ENCODE results near the gene ADIRF.
"Not testable (repeated sequence)": the region's sequence is repeated elsewhere in the genome, so short reads cannot be mapped to it uniquely, and the experiment has no call there.

The ADIRF gene

DNA sequence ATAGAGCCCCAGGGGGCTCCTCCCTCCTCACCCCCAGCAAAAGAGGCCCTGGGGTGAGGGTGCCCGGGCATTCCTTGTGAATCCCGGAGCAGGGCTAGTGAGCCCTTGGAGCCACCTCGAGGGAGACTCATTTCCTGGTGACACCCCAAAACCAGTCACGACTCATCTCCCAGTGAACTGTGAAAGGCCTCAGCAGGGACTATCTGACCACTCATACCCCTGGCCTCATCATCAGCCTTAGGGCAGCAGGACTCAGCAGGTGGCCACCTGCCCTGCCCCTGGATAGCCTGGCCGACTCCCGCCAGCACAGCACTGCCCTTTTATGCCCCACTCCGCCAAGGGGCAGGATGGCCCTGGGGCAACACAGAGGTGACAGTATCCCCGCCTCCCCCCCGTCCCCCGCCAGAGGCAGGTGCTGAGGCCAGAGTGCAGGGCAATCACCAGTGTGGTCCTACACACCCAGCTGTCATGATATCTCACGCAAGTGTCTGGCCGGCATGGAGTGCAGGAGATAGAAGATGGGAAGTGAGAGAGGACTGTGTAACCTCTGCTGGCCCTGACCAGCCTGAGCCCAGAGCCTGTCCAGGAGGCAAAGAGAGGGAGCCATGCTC, 6.7 kb upstream of the ADIRF start:
- no peak for DNase-seq

DNA sequence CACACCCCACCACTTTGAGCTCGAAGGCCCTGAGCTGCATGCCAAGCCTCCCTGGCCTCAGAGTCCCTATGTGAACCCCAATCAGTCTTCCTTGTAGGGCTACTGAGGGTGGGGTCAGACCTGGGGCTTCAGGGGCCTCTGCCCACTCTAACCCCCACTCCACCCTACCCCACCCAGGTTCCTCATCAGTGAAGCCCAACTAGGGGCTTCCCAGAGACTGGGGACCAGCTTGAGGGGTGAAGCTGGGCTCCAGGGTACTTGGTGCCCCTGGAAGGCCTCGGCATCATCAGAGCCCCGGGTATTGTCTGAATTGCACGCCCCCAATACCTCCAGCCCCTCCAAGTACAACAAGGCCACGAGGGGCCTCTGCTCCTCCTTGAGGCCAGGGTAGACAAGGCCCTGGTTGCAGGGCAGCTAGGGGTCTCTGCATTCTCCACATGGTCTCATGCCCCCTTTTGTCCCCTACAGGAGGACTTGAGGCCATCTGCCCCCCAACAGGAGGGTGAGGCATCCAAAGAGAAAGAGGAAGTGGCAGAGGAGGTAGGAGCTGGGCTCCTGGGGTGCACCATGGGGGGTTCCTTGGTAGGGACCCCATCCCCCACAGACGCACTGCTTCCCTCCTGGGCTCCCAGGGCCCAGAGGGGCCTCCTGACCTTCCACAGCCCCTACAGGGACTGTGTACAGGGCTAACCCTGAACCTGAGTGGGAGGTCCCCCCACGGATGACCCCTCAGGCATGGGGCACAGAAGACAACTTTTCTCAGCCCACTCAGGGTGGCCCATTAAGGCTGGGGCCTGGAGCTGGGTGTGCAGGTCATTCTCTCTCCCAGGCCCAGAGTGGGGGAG, 5.9 kb upstream of the ADIRF start:
- no peak for DNase-seq

DNA sequence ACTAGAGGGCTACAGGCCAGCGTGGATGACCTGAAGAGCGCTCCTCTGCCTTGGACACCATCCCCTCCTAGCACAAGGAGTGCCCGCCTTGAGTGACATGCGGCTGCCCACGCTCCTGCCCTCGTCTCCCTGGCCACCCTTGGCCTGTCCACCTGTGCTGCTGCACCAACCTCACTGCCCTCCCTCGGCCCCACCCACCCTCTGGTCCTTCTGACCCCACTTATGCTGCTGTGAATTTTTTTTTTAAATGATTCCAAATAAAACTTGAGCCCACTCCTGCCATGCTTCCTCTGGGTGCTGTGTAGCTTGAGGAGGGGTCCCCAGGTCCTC, 5.3 kb upstream of the ADIRF start:
- no peak for DNase-seq

DNA sequence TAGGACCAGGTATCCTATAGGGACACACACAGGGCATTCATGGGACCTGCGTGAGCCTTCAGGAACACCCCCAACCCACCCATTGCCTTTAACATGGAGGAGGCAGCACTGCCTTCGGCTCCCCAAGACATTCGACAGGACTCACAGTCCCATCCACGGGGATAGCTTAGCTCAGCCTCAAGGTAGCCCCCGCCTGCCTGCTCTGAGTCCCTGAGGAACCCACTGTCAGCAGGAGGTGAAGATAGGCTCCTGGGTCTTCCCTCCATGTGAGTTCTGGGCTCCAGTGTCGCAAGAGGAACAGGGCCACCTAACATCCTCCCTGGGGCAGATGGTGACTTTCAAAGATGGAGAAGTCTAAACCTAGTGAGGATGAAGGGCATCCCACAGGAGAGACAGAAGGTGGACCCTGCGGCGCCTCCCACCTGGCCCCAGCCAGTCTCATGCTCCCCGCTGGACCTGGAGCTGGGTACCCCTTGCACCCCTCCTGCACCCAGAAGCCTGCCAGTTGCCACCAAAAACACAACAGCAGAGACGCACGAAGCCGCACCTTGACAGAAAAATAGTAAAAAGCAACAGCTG, 4.9 kb upstream of the ADIRF start:
- DNase-seq: no peak

DNA sequence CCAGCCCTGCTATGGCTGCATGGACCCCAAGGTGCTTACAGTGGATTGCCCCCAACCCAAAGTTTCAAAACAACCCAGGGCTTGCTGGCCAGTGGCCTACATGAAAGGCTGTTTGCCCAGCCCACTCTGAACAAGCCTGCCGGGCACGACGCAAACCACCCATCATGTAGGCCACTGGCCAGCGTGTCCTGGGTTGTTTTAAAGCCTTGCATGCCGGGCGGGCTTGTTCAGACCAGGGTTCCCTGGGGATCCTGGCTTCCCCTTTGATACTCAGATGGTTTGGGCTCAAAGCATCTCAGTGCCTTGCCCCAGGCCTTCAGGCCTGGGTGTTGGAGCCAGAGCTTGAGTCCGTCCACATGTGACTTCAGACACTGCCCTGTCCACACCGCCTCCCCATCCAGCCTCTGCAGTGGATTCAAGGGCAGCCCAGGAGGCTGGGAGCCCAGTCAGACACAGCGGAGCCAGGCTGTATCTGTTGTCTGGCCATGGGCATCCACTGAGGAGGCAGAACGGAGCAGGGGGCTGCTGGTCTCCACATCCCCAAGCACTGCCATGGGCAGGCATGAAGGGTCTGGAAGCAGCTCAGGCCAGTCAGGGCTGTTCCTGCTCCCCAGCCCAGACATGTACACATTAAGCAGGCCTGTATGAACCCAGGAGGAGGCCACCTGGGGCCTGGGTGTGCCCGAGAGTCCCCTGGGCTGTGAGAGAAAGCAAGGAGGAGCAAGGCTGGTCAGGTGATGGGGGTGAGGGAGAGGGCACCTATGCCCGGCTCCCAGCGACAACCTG, 4.0 kb upstream of the ADIRF start:
- no peak for DNase-seq

DNA sequence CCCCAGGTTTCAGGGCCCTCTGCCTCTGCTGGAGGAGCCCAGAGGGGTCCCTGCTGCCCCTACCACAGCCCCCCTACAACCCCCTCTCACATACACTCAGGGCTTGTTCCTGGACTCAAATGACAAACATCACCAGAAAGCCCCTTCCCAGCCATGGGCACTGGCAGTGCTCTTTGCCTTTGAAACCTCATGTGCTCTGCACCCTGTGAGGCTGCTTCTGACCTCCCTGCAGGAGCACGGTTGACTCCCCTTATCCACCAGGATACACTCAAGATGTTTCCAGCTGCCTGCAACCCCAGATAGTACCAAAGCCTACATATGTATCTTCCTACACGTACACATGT, 3.5 kb upstream of the ADIRF start:
- no peak for DNase-seq

DNA sequence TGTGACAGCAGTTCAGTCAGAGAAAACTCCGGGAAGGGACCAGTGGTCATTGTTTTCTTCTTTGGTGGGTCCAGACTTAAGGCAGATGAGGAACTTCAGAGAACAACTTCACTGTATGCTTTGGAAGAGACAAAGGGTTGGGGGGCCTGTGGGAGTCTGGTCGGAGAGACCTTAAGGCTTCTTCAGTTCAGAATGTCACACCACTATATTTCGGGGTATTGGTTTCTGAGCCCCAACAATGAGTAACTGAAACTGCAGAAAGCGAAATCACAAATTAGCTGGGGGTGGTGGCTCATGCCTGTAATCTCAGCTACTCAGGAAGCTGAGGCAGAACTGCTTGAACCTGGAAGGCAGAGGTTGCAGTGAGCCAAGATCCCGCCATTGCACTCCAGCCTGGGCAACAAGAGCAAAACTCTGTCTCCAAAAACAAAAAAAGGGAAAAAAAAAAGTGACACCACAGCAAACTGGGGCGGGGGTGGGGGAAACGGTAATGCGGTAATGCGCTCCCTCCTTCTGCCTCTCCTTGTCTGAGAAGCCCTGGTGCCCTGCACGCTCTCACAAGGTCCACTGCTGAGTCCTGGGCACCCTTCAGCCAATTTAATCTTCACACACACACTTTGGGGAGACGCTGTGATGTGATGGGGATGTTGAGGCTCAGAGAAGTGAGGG, 2.2 kb upstream of the ADIRF start:
- DNase-seq: no peak

DNA sequence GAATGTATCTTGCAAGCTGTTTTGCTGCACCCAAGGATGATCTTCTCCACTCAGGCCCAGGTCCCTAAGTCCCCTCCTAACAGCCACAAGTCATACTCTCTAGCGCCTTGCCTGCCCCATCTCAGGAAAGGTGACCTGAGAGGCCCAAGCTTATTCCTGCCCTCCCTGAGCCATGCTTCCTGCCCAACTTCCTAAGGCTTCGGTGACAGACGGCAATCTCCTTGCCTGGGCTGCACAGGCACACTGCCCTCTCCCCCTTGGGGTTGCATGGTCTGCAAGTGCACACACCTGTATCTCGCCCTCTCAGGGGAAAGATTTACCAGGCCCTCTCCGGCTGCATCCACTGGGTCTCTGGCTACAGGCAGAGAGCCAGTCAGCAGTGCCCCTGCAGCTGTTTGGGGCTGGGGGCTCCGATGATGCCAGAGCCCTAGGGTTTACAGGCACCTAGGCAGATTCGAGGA, 771 bp upstream of the ADIRF start:
- DNase-seq: no peak

DNA sequence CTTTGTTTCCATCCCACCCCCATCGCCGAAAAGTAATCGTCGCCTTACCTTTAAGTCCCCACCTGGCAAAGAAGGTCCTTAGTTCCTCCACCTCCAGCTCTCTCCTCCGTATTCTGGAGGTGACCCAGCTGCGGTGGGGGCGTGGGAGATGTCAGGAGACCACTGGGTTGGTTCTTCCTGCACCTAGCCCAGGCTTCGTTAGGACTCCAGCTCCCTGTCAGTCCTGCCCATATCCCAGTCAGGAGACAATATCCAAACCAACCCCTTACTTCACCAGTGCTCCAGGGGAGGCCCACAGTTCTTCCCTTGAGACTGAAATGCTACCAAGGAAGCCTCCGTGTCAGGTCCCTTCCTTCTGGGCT, 693 bp downstream of the ADIRF start:
- no peak for DNase-seq

DNA sequence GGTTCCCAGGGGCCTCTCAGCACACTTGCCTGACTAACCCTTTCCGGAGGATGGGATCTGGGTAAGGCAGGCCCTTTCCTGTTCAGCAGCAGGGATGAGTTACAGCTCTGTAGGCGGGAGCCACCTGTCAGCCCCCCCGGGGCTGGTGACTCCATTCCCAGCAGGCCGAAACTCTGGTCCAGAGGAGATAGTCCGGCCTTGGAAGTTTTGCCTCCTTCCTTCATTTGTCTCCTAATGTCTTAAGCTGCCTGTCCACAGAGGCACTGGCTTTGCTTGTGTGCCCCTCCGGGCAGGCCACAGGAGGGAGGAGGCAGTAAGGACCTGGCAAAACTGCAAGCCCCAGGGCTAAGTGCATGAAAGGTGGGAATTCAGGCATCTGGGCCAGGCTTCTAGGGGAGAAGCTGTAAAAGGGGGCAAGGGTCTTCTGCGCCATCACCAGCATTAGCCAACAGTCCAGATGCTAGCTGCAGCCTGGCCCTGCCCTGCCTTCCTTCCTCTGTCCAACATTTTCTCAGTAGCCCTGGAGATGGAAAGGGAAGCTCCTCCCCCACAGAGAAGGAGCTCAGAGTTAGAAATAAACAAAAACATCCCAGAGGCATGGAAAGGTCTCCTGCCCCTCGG, 1.2 kb downstream of the ADIRF start:
- no peak for DNase-seq

DNA sequence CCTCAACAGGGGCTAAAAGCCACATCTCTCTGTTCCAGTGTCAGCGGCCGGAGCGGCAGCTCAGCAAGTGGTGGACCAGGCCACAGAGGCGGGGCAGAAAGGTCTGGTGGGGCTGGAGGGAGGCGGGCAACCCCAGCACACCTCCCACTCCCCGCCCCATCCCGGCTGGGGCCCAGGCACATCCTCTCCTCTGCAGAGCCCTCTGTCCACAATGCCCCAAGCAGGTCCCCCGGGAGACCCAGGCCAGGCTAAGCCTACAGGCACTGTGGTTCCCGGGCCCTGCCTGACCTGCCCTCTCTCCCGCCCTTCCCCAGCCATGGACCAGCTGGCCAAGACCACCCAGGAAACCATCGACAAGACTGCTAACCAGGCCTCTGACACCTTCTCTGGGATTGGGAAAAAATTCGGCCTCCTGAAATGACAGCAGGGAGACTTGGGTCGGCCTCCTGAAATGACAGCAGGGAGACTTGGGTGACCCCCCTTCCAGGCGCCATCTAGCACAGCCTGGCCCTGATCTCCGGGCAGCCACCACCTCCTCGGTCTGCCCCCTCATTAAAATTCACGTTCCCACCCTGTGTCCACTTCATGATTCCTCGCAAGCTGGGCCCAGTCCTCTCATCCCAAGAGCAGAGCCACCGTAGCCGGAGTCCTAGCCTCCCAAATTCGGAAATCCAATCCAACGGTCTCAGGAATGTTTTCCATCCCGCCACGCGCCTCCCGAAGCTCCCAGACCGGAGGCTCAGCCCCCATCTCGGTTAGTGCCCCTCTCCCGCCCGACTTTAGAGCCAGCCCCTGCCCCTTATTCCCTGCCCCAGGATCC, 2.1 kb downstream of the ADIRF start:
- peak; percentile 38 to 56 for DNase-seq

DNA sequence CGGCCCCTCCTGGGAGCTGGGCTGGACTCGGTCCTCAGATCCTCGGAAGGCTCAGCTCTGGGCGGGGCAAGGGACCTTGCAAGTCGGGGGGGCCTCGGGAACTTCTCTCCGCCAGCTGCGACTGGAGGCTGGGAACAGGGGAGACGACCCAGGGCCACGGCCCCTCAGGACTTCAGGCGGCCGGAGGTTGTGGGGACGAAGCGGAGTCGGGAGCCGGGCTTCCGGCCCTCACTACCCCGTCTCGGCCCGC, 2.6 kb downstream of the ADIRF start:
- peak in 1 of 2 experiments; percentile 90 for DNase-seq

DNA sequence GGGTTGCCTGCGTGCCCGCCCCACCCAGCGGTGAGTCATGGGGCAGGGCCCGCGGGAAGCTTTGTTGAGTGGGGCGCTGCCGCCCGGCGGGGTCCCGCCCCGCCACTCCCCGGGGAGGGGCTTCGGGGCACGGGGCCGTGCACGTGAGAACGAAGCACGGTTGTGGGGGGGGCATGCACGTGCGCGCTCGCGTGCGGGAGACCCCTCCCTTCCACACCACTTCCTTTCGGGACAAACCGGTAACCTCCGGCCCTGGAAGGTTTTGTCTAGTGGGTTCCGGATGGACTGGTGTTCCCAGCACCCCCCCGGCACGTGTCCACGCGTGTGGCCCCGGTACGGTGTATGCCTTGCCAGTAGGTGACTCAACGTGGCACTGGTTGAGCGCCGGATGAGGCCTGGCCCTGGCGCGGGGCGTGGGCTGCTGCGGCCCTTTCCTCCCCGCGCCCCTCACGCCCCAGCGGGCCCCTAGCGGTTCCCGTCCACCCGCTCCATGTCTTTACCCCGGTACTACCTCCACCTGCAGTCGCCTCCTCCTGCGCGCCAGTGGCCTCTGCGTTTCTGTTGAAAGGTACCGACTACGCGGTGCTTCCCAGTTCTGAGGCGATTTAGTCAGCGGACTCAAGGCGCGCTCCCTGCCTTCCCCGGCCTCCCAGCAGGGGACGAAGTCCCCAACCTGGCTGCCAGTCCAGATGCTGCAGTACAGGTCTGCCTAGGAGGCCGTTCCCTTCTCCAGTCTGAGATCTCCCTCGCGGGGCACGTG, 3.1 kb downstream of the ADIRF start:
- peak; percentile 75 to 90 for DNase-seq

DNA sequence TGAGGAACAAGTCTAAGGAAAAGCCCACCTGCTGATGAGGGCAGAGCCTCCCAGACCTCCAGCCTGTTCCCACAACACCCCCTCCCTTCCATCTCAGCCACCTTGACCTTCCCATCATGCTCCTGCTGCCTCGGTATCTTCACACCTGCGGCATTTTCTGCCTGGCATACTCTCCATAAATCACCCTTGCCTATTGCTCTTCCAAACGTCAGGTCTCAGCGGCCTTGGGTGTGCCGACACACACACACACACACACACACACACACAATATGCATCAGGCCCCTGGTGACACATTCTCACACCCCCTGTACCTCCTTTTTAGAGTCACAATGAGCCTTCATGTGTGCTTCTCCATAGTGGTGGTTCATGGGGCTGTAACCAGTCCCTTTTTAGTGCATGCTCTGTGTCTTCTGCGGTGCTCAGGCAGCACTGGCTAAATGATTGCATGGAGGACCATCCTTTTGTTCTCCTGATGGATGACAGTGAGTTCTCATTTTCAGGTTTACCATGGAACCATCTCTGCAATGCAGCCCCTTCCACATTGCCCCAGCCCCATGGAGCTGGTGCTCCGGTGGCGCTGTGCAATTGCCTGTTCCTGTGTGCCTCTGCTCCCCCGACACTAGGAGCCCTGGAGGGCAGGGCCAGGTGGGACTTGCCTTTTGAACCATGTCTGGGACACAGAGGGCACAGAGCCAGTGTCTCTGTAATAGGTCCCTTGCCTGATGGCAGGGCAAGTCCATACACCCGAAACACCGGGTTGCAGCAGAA, 4.5 kb downstream of the ADIRF start:
- no peak for DNase-seq

DNA sequence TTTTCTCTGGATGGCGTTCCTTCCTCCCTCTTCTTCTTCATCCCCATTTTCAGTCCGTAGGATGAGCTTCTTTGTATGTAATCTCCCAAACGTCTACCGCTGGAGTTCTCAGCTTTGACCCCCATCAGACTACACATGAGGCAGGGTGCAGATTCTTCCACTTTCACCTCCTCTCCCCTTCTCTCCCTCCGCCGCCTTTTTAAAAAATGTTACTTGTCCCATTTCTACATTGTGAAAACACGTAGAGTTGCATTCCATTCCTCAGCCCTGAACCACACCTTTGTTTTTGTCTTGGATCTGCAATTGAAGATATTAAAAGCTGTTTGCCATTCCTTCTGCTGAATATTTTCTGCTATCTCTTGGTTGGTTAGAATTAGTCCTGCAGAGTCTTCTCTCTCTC, 6.2 kb downstream of the ADIRF start:
- DNase-seq: no peak

DNA sequence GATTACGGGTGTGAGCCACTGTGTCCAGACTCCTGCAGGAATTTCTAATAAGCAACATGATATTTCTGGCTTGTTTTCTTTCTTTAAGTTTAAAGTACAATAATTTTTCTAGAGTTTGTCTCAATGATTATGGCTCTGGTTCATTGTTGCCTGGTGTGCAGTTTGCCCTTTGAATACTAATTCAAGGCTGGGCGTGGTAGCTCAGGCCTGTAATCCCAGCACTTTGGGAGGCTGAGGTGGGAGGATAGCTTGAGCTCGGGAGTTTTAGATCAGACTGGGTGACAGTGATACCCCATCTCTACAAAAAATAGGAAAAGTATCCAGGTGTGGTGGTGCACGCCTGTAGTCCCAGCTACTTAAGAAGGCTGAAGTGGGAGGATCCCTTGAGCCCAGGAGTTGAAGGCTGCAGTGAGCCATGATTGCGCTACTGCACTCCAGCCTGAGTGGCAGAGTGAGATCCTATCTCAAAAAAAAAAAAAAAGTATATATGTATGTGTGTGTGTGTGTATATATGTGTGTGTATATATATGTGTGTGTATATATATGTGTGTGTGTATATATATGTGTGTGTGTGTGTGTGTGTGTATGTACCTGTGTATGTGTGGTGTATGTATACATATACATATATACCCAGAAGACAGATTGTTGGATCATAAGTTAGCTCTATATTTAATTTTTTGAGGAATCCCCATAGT, 8.2 kb downstream of the ADIRF start:
- DNase-seq: no peak

DNA sequence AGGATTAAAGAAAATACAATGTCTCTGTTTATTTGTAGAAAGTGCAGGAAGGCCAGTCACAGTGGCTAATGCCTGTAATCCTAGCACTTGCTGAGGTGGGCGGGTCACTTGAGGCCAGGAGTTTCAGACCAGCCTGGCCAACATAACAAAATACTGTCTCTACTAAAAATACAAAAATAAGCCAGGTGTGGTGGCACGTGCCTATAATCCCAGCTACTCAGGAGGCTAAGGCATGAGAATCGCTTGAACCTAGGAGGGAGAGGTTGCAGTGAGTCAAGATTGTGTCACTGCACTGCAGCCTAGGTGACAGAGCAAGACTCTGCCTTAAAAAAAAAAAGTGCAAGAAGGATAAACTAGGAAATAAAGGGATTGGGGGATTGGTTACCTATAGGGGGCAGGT, 10.2 kb downstream of the ADIRF start:
- DNase-seq: not testable (repeated sequence)

DNA sequence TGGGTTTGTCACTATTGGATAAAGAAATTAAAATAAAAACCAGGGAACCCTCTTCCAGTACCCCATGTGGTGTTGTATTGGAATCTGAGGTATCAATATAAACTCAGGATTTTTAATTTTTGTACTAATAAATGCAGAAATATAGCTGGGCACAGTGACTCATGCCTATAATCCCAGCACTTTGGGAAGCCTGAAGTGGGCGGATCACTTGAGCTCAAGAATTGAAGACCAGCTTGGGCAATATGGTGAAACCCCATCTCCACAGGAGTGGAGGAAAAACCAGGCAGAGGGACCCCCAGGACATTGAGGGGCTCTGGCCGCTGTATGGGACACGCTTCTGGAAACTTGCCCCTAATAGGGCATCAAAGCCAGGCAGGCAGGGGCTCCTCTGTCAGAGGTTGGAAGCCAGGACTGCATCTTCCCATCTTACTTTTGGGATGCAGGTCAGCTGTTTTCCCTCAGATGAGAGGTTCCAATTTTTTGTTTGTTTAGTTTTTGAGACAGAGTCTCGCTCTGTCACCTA, 11.1 kb downstream of the ADIRF start:
- DNase-seq: no peak

DNA sequence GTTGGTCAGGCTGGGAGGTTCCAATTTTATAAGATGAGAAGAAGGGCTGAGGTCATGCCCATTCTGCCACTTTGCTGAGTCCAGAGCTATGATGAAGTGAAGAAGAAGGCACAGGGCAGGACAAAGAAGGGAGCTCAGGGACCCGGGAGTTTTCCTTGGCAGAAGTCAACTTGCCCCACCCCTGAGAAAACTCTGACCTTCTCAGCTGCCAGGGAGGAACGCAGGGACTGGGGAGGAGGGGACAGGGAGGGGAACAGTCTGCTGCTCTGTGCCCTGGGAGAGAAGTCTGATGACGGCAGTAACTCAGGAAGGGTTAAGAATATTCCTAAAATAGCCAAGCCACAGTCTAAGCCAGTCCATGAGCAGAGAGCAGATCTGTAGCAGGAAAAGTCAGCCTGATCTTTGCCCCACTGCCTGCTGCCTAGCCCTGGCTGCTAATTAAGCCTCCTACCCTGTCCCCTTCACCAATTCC, 11.7 kb downstream of the ADIRF start:
- DNase-seq: peak in 1 of 2 experiments; percentile 23
